Stimulated activated CD4-positive, alpha-beta T cell treated with anti-CD3 and anti-CD28 coated beads, Interleukin-12 subunit alpha, Interleukin-12 subunit beta, amount 100 ng/mL, for 48 hours (primary cell): ENCODE data around the gene ELK3.

Source experiments
- DNase-seq, 3 donors: peaks; one replicate each; pipeline ENCODE4 v3.0.0-alpha.2; 2020; ENCODE audit warnings: low read depth in 2 of 3, low spot score in 1 of 3

ELK3 gene

DNA sequence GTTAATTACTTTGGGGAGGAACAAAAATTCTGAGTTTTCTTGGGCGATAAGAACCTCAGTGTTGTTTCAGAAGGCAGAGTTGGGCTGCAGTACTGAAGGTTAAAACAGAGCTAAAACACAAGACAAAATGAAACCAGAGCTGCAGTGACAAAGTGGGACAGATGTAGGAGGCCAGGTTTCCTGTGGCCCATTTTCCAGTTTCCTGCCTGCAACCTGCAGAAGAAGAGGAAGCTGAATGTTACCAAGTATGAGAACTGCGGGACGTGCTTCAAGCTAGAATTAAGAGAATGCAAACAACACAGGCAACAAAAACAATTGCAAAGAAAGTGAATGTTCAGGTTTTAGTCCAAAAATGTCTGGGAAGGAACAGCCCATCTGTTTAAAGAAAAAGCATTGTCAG is 17.8 kb downstream of the ELK3 start:
- no peak for DNase-seq

DNA sequence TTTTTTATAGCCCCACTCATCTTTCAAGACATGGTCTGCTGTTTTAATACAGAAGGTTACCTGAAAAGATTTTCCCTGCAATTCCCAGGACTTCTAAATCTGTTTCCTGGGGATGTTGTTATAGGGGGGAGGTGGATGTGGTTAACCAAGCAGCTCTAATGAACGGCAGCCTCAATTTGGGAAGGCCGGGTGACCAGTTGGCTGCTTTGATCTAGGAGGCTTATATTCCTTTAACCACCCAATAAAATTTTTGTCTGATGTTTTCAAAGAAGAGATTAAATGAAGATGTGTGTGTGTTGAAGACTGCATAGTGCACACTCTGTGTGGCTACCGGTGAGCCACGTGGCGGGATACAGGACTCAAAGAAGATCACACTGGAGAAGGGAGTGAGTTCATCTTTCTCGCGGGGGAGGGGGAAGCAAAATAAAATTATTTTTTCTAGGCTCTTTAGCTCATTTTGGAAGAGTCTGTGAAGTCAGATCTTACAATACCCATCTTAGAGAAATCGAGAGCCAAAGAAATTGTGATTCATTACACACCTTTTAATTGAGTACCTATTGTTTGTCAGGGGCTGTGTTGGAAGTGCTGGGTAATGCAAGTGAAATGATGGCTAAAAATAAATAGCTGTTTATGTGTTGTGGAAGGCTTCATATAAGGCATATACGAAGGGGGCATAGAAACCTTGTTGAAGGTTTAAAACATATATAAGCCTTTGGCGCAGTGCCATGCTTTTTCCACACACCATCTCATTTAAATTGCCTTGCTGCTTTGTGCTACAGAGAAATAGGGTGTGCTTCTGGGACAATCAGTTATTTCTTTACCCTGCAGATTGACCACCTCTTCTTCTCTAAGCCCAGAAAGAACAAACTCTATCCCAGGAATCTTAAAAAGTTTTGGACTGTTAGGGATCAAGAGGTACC is 18.5 kb downstream of the ELK3 start:
- DNase-seq: no peak

DNA sequence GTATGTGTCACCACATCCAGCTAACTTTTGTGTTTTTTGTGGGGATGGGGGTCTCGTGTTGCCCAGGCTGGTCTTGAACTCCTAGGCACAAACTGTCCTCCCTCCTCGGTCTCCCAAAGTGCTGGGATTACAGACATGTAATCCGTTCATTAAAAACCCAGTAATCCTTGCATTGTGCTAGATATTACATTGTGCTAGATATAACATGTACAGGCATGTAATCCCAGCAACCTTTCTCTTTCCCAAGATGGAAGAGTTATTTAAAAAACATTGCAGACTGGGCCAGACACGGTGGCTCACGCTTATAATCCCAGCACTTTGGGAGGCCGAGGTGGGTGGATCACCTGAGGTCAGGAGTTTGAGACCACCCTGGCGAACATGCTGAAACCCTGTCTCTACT is 19.7 kb downstream of the ELK3 start:
- DNase-seq: no peak

DNA sequence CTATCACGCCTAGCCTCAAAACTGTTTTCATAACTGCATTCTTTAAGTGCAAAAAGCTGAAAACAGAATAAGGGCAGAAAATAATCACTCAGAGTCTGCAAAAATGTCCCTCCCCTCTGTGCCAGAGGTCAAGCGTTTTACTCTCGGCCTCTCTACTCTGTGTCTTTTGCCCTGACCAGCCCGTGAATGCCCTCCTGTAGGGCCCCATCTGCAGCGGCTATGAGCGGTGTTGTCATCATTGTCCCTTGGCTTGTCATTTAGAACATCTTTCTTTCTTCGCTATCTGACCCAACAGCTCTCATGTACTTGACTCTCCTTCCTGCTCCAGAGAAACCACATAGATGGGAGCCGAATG is 21.7 kb downstream of the ELK3 start:
- no peak for DNase-seq

- DNase-seq: no peak
These were observed 25.0 kb downstream of the ELK3 start for GRCh38 chr12:96218989-96219678.

GRCh38 chr12:96219700-96220206 is 25.6 kb downstream of the ELK3 start:
- DNase-seq: no peak

GRCh38 chr12:96220902-96221301 is 26.7 kb downstream of the ELK3 start:
- no peak for DNase-seq

- DNase-seq: no peak
These were observed 27.2 kb downstream of the ELK3 start for GRCh38 chr12:96221391-96221790.

GRCh38 chr12:96223411-96224218 is 29.4 kb downstream of the ELK3 start:
- DNase-seq: no peak

DNA sequence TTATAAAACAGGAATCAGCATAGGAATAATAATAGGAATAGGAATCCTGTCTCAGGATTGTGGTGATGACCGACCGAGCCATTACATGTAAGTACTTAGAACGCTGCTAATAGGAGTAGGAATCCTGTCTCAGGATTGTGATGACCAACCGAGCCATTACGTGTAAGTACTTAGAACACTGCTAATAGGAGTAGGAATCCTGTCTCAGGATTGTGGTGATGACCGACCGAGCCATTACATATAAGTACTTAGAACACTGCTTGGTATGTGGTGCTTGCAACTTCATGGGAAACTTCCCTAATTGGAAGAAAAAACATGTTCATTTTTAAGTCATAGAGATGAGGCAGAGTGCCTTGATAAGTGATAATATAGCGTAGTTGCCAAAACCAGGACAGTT is 30.0 kb downstream of the ELK3 start:
- DNase-seq: no peak

DNA sequence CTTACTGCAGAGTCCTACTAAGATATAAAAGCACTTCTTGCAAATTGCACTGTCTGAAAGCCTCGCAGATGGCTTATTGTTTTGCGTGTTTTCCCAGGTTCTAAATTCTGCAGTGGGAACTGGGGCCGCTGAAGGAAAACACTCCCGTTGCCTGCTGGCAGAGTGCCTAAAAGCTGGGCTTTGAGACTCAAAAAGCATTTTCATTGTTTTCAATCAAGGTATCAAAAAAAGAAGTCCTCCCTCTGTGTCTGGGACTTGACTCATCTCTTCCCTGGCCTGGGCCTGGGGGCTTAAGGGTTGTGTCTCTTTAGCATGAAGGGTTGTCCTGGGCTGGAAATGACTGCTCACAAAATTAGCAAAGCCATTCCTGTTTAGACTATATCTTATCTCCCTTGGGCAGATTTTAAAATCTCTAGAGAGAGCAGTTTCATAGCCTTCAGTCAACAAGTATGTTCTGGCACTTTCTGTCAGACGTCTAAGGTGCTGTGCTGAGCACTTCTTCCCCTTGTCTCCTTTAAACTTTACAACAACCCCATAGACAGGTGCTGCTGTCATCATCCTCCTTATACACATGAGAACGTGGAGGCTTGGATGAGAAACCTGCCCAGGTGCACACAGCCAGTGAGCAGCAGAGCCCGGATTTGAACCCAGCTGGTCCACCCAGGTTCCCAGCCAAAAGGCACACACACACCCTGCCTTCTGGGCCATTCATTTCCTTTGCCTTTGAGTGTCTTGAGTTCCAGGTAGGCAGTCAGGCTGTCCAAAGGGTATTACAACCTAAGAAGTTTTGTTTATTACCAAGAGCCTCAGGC is 31.1 kb downstream of the ELK3 start:
- no peak for DNase-seq

DNA sequence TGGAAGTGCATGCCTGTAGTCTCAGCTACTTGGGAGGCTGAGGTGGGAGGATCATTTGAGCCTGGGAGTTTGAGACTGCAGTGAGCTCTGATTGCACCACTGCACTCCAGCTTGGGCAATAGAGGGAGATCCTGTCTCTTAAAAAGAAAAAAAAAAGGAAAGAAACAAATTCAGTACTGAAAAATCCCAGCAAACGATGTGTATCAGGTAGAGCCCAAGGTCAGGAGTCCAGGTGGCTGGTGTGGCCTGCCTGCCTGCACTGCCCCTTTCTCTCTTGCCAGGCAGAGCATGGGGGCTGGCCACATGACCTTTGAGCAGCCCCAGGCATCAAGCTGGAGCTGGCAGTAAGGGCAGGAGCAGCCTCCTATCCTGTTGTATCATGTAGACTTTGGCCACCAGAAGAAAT is 31.8 kb downstream of the ELK3 start:
- no peak for DNase-seq

DNA sequence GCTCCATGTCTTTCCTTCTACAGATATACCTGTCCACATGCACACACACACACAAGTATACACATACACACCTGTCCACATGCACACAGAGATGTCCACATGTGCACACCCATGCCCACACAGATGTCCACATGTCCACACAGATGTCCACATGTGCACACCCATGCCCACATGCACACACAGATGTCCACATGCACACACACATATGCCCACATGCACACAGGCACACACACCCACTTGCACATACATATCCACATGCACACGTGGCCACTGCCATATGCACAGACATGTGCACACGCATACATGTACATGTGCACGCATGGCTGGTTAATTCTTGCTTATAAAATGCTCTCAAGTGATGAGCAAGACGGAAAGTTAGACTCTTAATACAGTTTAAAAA is 32.2 kb downstream of the ELK3 start:
- DNase-seq: no peak

DNA sequence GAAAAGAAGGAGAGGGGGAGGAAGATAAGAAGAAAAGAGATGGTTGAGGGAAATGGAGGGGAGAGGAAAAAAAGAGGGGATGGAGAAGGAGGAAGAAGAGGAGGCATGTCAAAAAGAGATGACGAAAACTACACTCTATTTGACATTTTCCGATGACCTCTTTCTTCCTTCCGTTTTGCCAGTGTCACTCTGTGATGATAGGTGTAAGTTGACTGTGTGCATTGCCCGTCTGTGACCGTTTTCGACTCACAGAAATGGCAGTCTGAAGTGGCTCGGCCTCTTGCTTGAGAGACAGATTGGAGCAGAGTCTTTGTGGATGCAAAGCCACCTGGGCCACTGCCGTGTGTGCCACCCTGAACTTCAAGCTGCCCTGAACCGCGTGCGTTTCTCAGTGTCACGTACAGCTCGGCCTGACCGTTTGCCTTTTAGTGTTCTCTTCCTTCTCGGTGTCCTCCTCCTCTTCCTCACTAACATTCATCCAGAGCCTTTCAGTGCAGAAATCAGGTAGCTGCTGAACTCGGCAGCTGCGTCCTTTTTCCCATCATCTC is 32.7 kb downstream of the ELK3 start:
- no peak for DNase-seq

DNA sequence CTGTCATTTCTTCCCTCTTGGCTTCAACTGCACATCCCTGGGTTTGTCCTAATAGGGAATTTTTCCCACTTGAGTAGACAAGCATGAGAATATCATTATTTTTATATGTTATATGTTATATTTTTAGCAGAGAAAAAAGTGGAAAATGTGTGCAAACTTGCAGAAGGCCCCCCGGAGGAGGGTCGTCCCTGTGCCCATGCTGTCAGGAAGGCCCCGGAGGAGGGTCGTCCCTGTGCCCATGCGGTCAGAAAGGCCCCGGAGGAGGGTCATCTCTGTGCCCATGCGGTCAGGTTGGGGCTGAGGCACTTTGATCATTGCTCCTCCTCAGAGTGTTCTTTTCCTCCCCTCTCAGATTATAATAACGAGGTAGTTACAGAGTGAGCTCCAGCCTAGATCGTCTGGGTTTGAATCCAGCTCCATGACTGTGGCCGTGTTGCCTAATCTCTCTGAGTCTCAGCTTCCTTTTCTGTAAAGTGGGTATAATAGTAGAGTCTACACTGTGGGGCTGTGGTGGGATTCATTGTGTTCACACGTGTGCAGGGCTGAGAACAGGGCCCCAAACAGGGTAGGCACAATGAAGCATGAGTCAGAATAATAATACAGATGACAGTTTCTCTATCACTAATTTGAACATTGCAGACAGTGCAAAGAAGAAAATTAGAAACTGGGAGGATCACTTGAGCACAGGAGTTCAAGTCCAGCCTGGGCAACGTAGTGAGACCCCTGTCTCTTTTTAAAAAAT is 33.4 kb downstream of the ELK3 start:
- DNase-seq: no peak

- DNase-seq: no peak
These were observed 34.5 kb downstream of the ELK3 start for GRCh38 chr12:96228566-96229248.

GRCh38 chr12:96230646-96231045 is 36.5 kb downstream of the ELK3 start:
- no peak for DNase-seq

DNA sequence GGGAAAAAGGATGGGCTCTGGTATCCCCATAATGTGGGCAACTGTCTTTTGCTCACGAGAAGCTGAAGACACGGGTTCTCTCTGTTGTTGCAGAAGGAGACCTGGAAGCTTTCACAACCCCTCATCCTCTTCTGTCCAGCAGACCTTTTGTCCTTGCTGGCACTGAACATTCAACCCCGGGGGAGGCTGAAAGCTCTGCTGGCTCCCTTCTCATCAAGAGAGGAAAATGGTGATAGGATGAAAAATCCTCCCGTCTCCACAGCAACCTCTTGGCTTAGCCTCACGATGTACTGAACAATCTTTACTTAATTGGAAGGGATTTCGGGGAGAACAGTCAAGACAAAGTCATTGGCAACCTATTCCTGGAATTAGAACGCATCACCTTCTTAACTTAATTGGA is 39.0 kb downstream of the ELK3 start:
- DNase-seq: no peak

GRCh38 chr12:96233939-96234461 is 39.8 kb downstream of the ELK3 start:
- no peak for DNase-seq
